HG03575 (cell line): ENCODE data around the gene ARHGEF28.

Experiments used
- ATAC-seq: cut with Tn5 transposase; IDR thresholded peaks from one replicate; pipeline ENCODE4 v1.9.1; 2021; ENCODE audit not compliant: unreplicated experiment, insufficient number of reproducible peaks, low FRiP score; ENCODE audit errors: extremely low read depth

ARHGEF28 gene

DNA sequence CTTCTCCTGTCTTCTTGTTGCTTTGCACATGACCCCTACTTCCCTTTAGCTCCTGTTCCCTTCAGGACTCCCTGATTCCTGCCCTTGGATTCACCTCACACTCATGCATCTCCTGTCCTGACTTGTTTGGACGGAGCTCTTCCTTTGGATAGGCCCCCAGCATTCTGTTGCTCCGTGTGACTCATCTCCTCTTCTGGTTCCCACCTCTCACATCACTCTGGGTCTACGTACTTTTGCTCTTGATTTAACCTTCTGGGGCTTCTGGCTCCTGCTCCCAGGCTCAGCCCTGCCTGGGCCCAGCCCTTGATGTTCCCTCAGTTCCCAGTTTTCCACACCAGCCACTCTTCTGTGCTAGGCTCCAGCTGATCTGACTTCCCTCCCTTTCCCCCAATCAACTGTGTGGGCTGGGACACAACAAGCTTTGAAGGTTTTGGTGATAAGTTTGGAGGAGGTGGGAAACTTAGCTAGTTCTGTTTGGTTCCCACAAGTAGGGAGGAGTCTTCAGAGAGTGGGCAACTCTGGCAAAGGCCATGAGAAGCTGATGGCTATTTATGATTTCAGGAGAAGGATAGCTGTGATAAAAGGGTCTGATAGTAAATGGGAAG, 331.5 kb downstream of the ARHGEF28 start:
- no peak for ATAC-seq

DNA sequence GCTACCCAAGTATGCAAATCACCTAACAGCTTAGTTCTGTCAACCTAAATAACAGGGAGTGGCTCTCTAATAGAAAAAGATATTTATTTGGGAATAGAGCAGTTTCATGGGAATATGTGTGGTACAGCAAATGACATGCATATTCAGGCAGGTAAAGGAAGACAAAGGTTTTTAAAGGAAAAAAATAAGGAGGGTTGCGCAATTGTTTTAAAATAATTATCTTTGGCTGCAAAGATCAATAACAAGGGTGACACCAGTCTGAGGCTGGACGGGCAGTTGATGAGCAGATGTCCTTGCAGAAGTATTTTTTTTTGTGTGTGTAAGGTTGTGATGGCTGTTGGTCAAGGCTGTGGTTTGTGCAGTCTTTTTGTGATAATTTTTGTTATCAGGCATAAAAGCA, 332.0 kb downstream of the ARHGEF28 start:
- no peak for ATAC-seq

DNA sequence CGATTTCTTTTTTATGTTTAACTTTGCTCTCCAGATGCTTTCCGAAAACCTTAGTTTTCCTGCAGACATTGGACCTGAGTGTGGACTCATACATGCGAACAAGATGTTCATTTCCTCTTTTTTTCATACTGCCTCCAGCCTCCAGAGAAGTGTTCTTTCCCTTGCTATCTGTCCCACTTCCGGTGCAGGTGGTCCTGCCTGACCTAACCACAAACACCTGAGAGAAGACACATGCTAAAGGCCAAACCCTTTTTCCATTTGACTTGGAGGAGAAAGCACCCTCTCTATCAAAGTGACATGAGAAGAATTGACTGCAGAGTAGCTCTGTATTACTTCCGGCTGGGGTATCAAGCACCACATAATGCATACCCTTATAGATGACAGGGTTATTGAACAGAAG, 334.0 kb downstream of the ARHGEF28 start:
- ATAC-seq, result no peak

DNA sequence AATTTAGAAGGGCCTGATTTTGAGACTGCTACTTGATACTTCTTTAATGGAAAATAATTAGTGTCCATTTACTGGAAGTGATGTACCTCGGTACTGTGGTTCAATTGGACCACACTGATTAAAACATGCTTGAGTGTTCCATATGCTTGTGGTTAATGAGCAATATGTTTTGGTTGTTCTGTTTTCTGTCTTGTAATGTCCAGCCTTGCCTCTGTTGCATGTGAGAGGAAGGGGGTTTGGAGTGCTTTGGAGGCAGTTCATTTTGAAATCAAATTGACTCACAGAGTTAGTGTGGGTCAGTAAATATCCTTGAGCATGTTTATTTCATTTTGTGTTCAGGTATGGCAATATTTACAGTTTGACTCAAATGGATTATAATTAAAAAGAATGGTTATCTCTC, 334.4 kb downstream of the ARHGEF28 start:
- no peak for ATAC-seq

DNA sequence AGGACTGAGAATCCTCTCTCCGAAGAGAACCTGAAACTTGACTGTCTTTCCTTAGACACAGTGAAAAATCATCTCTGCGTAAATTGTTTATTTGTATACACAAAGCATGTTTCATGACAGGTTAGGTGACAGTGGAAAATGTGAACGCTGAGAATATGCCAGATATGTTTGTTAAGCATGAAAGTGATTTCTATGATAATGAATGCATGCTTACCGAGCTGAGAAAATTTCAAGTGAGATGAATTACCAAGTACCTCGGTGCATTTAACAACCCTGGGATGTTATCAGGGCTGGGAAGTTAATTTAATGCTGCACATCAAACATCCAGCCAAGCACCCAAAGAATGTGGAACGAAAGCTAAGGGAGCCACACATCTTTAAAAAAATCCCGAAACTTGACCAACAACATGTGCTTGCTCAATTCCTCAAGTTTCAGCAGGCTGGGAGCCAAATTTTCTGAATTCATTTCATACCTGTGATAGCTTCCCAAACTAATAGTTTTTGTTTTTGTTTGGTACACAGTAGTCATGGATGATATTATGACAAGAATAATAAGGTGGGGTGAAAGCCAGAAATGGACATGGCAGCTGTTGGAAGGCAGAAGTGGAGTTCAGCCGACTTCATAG, 336.9 kb downstream of the ARHGEF28 start:
- no peak for ATAC-seq

DNA sequence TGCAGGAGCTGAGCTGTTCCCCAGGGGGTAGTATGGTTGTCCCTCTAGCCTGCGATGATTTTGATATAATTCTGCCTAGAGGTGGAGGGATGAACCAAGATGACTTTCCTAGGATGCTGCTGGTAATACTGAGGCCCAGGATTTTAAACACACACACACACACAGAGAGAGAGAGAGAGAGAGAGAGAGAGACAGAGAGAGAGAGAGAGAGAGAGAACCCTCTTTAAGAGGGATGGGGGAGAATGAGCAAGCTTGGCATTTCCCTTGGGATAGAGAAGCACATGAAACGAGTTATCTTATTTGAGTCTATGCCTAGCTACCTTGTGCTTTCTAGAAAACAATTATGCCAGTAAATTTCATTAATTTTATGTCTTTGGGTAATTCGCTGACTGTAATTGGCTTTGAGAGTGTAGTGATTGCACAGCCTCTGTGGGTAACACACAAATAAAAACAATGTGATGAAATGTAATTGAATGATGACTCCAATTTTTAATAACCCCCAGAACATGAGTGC, 338.4 kb downstream of the ARHGEF28 start:
- ATAC-seq, result no peak

DNA sequence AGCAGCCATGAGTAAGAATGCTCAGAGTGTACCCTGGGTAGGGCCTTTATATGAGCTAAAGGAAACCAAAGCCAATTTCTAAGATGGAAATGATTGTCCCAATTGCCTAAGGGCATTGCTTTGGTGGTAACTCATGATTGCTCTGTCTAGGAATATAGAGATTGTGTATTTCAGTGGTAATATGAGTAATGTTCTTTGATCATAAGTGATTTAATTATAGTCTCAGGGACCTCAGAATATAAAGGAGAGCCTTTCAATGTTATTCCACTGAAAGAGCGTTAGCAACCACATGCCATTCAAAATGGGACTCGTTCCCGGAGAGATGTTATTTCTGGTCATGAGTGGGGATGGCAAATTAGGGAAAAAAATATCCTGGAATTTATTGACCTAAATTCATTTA, 340.5 kb downstream of the ARHGEF28 start:
- no peak for ATAC-seq

DNA sequence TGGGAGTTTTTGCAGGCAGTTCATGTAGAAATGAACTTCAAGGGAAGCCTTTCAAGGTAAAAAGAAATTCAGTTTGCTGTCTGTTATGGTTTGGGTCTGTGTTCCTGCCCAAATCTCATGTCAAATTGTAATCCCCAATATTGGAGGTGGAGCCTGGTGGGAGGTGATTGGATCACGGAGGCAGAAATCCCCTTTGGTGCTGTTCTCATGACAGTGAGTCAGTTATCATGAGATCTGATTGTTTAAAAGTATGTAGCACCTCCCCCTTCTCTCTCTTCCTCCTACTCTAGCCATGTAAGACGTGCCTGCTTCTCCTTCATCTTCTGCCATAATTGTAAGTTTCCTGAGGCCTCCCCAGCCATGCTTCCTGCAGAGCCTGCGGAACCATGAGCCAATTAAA, 341.4 kb downstream of the ARHGEF28 start:
- ATAC-seq, result no peak

DNA sequence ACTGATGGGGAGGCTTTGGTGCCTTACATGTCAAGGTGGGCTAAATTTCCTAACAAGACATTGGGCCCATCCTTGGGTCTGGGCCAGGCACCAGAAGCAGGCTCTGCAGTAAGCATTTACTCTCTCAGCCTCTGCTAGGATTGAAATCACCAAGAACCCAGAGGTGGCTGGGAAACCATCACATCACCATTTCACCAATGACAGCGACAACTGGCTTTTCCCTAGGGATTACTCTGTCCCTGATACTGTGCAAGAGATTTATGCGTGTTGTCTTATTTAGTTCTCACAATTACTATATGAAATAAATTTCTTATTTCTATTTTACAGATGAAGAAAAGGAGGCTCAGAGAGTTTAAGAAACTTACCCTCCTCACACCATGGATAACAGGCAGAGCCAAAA, 342.2 kb downstream of the ARHGEF28 start:
- ATAC-seq, result no peak

DNA sequence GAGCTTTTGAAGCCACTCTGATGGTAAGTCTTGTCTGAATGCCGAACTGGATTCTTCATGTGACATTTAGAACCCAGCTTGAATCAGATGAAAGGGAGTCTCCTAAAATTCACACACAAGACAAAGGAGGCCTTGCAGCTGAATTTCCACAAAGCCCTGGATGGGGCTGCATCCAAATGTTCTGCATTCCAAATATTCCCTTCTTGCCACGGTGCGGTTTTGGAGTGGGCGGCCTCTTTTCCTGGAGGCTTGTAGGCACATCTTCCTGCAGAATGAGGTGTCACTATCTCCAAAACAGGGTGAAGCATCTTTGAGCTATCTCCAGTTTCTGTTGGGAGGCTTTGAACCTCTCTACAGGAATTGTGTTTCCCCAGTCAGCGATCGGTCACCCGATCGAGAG, 342.7 kb downstream of the ARHGEF28 start:
- ATAC-seq, result no peak

DNA sequence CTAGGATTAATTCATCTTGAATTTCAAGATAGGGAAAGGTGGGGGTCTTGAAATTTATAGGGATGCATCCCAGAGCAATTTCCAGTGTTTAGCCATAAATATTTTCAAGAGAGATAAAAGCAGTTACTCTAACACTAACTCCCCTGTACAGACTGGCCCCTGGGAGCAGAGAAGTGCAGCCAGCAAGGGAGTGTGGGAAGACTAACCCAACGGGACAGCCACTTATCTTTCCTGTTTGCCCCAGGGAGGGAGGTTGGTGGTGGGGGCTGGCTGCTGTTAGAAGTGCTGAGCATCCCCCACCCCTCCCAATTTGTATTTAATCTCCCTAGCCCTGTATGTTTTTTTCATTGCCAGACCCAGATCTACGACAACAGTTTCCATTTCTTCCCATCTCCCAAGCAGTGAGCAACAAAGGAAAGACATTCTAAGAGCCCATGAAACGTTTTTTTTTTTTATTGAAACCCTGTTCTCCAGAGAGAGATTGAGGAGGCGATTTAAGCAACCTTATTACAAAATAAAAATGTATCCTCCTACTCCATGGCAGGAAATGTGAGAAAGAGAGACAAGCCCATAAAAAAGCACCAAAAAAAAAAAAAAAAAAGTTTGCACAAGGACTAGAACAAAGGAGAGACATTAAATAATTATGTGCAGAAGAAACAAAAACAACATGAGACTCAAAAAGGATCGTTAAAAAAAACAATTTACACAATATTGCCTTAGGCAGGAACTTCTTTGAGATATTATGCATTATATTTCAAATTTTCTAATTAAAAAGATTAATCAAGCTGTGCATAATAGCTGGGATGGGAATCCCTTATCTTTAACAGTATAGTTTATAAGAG, 343.4 kb downstream of the ARHGEF28 start:
- no peak for ATAC-seq

DNA sequence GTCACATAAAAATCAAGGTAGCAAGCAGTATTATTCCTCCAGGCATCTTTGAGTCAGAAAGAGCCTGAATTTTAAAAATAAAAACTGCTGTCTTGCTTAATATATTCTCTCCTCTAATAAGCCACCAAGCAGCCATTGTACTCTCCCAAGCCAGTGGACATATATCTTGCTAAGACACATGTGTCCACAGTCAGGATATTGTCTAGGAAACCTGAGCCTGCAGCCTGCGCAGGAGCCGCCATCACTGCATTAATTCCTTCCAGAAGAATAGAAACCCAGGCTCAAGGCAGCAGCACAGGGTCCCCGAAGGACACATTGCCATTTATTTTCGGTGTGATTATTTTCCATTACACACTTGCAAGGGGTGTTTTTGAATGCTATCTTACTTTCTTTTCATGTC, 345.3 kb downstream of the ARHGEF28 start:
- no peak for ATAC-seq

DNA sequence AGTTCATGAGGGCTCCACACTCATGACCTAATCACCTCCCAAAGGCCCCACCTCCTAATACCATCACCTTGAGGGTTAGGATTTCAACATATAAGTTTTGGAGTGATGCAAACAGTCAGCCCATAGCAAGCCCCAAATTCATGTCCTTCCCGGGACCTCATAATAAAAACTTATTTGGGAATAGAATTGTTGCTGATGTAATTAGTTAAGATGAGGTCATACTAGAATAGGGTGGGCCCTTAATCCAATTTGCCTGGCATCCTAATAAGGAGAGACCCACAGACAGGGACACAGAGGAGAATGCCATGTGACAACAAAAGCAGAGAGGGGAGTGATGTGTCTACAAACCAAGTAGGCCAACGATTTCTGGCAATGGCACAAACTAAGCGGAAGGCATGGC, 347.1 kb downstream of the ARHGEF28 start:
- no peak for ATAC-seq

DNA sequence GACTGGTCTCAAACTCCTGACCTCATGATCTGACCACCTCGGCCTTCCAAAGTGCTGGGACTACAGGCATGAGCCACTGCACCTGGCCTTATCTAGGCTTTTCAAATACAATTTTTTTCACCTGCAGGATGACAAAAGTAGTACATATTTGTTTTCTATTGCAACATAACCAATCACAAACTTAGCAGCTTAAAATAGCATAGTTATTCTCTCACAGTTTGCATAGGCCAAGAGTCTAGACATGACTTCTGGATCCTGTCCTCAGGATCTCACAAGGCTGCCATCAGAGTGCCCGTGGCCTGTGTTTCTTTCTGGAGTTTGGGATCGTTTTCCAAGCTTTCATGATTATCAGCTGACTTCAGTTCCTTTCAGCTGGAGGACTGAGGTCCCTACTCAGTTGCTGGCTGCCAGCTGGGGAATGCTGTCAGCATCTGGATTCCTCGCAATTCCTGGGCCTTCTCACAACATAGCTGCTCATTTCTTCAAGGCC, 348.9 kb downstream of the ARHGEF28 start:
- no peak for ATAC-seq

DNA sequence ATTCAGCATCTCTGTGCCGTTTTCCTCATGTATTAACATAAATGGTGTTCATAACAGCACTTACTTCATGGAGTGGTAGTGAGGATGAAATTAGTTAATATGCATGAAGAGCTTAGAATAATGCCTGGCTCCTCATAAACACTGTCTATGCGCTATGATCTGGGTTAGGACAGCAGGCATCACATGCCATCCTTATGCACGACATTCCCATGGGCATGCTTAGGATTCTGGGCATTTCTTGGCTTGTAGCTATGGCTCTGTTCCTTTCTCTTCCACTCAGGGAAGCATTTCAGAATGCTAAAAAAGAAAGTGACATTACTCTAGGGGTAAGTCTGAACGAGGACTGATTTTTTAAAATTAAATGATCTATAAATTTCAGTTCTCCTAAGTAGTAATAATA, 349.8 kb downstream of the ARHGEF28 start:
- ATAC-seq, result no peak

DNA sequence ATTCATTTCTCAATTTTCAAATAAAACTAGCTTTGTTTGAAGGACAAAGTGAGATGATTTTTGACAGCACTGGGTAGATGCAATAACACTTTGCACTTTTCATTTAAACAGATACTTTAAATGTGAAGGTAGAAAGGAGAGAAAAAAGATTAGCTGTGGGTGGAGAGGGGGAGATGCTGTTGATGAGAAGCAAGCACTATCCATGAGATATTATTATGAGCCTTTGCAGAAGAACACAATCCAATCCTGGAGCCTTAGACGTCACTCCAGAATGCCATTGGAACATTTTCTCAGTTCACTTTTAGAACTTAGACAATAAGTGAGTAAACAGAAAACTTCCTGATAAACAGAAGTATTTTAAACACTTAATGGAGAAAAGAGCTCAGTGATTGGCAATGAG, 351.1 kb downstream of the ARHGEF28 start:
- no peak for ATAC-seq

DNA sequence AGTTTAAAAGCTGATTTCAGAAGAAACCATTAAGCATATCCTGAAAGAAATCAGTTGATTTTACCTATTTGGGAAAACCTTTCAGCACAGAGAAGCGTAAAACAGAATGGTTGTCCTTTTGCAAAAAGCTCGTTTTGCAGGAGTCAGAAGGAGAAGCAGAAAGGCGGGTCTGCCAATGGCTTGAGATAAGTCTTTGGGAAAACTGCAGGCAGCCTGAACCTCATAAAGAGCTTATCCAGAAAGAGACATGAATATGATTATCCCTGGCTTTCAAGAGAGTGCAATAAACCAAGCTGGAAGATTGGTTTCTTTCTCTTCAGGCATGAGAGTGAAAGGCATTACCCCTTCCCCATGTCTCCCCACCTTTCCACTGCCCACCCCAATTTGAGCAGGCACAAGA, 353.3 kb downstream of the ARHGEF28 start:
- no peak for ATAC-seq

DNA sequence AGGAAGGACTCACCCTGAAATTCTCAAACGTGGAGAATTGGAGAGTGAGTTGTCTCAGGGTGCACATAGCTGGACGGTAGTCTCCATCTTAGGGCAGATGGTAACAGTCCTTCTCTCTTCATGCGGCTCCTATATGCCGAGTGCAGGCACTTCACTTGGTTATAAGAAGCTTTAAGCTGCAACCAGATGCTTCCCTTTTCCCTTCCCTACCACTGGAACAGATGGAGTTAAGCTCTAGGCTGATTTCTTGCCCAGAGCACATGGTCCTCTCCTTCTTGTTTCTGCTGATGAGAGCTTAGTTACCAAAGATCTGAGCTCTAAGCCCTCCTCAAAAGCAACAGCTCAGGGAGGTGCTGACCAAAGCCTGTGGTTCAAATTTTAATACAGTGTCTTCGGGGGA, 355.7 kb downstream of the ARHGEF28 start:
- no peak for ATAC-seq

DNA sequence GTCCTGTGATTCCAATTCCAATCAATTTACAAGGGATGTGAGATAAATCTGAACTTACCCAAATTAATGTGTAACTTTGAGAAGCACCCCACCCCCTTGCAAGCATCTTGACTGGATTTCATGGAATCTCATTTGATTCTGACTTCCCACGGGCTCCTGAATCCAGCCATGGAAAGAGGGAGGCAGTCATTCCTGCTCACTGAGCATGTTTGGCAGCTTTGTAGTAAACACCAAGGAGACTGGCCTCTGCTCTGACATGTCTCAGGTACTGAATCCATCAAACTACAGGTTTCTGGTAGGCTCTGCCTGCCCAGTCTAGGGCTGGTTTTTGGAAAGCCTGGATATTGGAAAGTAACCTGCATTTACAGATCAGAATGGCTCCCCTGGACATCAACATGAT, 357.6 kb downstream of the ARHGEF28 start:
- ATAC-seq, result no peak

DNA sequence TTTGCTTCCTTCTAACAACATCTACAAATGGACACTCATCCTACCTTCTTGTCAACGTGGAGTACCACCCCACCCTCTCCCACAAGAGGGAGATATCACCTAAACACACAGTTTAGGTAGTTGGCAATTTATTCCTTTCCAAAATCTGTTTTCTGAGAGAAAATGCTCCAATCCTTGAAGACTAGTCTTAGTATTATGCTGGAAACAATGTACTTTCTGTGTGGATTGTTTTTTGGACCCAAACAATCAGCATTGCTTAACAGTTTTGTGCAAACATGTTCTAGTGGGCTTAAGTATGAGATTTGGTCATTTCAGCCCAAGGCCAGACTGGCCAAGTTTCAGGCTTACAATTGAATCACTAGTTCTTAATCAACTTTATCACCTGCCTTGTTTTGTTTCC, 359.1 kb downstream of the ARHGEF28 start:
- ATAC-seq, result no peak
